HG02938 (cell line): ENCODE data around the gene EIPR1.
"Not testable (repeated sequence)": the region's sequence is repeated elsewhere in the genome, so short reads cannot be mapped to it uniquely, and the experiment has no call there.

Source experiments
- ATAC-seq: cut with Tn5 transposase; IDR thresholded peaks from one replicate; pipeline ENCODE4 v1.9.1; 2021; ENCODE audit warnings: mild to moderate bottlenecking, moderate library complexity; ENCODE audit not compliant: unreplicated experiment

The EIPR1 gene

DNA sequence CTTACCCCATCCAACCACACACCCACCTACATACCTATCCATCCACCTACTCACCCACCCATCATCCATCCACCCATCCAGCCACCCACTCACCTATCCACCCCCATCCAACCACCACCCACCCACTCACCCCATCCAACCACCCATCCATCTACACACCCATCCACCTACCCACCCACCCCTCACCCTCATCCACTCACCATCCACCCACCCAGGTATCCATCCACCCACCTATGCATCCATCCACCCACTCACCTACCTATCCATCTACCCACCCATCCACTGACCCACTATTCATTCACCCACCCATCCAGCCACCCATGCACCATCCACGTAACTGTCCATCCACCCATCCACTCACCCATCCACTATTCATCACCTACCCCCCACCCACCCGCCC is 194.8 kb downstream of the EIPR1 start:
- ATAC-seq: no peak

GRCh38 chr2:3181416-3182010 is 196.1 kb downstream of the EIPR1 start:
- no peak for ATAC-seq

- ATAC-seq: not testable (repeated sequence)
Observed at GRCh38 chr2:3180909-3181221, 196.8 kb downstream of the EIPR1 start.

DNA sequence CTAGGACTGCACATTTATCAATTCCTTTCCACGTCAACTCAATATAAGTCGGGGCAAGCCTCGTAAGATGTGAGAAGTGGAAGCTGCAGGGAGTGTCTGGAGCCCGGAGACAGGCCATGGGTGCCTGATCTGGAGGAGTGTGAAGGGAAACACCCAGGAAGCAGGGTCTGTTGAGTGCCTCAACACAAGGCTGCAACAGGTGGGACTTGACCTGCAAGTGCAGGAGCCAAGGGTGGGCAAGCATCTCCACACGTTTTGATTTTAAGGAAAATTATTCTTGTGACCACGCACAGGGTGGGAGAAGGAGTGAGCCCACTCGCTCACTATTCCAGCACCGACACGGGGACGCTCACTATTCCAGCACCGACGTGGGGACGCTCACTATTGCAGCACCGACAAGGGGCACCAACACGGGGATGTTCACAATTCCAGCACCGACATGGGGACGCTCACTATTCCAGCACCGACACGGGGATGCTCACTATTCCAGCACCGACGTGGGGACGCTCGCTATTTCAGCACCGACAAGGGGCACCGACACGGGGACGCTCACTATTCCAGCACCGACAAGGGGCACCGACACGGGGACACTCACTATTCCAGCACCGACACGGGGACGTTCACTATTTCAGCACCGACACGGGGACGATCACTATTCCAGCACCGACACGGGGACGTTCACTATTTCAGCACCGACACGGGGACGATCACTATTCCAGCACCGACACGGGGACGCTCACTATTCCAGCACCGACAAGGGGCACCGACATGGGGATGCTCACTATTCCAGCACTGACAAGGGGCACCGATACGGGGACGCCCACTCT is 197.3 kb downstream of the EIPR1 start:
- ATAC-seq: no peak

- ATAC-seq: no peak
Observed at GRCh38 chr2:3179626-3180025, 198.0 kb downstream of the EIPR1 start.

DNA sequence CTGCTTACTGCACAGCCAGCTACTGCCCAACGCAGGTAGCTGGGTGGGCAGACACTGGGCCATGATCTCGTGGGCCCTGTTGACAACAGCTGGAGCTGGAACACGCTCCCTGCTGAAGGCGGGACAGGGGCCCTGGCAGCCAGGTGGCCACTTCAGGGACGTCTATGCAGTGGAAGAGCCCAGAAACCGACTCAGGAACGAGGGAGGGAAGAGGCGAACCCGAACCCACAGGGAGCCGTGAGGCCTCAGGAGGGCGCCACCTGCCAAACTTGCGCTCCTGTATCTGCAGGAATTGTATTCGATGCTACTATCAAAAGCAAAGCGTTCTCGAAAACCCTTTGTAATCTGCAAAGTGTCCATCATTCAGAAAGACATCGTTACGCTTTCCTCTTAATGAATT is 198.4 kb downstream of the EIPR1 start:
- no peak for ATAC-seq

DNA sequence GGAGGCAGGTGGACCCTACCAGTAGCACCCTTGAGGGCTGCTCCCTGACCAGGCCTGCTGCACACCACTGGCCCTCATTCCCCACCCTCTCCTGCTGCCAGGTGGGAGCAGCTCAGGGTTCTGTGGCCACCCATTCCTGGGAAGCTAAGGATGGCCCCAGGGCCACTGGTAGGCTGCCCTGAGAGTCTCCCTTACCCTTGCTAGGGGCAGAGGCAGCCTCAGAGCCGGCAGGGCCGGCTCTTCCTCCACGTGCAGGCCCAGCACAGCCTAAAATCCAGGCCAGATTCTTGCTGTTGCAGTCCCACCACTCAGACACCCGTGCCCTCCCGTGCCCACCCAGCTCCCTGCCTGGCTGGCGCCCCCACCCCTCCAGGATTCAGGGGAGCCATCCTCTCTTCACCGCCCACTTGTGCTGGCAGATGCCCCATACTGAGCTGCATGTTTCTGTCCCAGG is 199.0 kb downstream of the EIPR1 start:
- ATAC-seq: no peak

DNA sequence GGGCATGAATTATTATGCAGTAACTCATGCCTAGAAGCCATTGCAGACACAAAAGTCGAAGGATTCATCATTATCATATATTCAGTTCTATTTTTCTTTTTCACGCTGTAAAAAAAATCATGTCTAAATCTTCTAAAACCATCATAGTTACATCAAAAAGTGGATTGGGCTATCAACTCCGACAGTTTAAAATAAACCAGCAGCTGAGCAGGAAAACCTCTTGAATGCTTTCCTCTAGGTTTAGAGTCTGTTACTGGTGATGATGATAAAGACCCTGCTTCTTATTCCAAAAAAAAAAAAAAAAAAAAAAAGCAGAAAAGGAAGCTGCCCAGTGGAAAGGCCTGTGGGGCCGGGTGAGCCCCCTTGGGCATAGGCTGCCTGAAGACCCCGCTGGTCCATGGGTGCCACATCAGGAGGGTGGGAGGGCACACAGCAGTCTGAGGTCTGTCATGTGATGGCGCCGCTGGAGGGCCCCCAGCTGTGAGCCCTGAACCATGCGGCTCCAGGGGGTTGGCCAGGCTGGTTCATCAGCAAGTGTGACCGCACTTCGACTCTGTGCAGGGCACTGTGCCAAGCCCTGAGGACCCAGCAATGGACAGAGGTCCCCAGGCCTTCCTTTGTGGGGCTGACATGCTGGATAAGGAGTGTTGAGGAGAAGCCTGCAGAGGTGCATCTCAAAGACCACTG is 199.6 kb downstream of the EIPR1 start:
- ATAC-seq: no peak

GRCh38 chr2:3176869-3177255 is 200.8 kb downstream of the EIPR1 start:
- no peak for ATAC-seq

DNA sequence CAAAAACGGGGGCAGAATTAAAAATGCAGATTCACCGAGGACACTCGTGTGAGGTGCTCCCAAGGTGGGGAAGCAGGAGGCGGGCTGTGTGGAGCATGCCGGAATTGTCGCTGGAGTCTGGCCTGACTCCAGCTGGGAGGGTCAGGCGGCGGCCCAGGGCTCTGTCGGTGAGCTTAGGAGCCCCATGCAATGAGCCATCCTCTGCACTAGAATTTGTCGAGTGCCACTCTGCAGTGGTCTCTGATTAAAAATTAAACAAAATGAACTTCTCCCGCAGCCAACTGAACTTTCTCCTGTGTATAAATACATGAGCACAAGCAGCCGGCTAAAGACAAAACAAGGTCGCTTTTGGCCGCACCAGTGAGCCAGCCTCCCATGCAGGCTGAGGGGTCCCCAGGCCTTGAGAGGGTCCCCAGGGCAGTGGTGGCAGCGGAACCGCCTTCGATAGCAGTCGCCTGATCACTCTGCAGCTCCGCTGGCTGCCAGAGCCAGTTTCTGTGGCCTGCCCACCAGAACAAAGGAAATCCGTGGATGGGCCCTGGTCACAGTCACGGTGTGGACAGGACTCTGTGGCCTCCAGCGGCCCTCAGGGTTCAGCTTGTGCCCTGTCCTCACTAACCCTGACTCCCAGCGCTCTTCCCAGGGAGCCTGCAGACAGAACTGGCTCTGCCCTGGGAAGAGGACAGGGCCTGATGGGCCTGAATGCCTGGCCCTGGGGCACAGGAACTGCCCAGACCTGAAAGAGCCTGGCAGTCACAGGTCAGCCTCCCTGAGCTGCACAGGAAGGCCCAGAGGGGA is 201.3 kb downstream of the EIPR1 start:
- ATAC-seq: no peak

GRCh38 chr2:3175568-3175955 is 202.1 kb downstream of the EIPR1 start:
- ATAC-seq: no peak

GRCh38 chr2:3174626-3175567 is 202.7 kb downstream of the EIPR1 start:
- ATAC-seq: no peak

GRCh38 chr2:3173031-3173430 is 204.6 kb downstream of the EIPR1 start:
- ATAC-seq: no peak

DNA sequence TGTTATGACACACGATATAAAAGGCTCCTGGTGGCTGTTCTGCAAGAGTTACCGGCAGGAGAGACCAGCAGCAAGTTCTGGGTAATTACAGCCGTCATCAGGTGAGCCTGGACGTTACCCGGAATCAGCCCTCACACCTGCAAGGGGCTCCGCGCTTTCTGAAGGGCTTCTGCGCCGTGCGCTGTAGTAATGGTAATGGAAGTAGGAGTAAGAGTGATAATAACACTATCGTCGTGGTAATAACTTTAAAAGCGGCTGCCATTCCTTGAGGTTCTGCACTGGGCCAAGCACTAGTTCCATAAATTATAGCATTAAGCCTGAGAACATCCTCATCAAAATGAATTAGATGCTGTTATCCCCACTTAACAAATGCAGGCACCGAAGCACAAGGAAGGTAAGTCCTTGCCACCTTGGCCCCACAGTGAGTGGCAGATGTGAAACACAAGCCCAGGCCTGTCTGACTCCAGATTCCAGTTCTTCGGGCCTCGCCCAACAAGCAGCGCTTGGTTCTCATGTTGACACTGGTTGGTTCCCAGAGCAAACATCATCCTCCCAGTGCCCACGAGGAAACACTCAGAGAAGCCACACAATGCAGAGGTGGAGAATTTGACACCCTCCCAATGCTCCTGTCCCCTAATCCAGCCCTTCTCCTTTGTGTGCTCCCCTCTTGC is 205.2 kb downstream of the EIPR1 start:
- ATAC-seq: no peak

GRCh38 chr2:3171564-3172264 is 205.9 kb downstream of the EIPR1 start:
- ATAC-seq: no peak

- ATAC-seq: no peak
Observed at GRCh38 chr2:3170792-3171455, 206.7 kb downstream of the EIPR1 start.

GRCh38 chr2:3169106-3169870 is 208.3 kb downstream of the EIPR1 start:
- ATAC-seq: no peak
